Activated CD4-positive, alpha-beta T cell treated with anti-CD3 and anti-CD28 coated beads, Interleukin-2, amount 50 U/mL, for 1 hour (primary cell): Measurements from ENCODE around the gene ACAP1.

Experiments
- DNase-seq: peaks from one replicate; pipeline ENCODE4 v3.0.0-alpha.2; 2020

The ACAP1 gene

GRCh38 chr17:7336240-7337175, at the start of gene ACAP1:
ACAP1 (plus strand) TSS chr17:7336529; CDS start chr17:7336735, 206 bp downstream.
- DNase-seq, result peak; percentile 86

GRCh38 chr17:7289256-7290032, 46.9 kb upstream of the ACAP1 start:
- DNase-seq, result no peak

DNA sequence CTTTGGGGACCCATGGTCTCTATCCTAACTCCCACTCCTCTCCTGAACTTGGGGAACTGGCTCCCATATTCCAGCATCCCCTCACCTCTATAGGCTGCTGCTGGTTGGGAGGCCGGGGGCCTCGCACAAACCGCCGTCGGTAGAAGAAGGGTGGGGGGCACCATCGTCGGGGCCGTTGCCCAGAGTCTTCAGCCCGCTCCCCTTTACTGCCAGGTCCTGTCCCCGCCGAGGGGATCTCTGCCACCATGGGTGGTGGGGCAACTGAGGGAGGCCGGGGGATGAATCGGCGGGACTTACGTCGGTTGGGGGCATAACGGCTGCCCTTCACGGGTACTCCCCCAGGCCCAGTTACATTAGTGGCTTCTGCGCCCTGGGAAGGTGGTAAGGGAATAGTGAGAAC, 46.2 kb upstream of the ACAP1 start:
- DNase-seq, result no peak

DNA sequence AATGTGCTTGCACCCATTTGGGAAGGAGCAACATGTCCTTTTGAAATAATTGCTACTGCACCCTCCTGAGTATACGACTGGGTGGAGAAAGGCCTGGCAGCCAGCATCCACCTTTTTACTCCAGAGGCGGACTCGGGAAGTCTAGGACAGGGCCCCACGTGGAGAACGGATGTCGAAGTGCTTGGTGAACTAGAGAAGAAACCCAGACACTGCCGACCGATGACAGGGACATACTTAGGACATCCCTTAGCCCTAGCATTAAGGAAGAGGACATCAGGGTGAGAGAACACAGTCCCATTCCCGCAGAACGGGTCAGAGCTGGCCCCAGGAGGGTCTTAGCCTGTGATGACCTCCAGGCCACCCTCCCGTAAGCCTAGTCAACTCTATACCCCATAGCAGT, 45.6 kb upstream of the ACAP1 start:
- no peak for DNase-seq

DNA sequence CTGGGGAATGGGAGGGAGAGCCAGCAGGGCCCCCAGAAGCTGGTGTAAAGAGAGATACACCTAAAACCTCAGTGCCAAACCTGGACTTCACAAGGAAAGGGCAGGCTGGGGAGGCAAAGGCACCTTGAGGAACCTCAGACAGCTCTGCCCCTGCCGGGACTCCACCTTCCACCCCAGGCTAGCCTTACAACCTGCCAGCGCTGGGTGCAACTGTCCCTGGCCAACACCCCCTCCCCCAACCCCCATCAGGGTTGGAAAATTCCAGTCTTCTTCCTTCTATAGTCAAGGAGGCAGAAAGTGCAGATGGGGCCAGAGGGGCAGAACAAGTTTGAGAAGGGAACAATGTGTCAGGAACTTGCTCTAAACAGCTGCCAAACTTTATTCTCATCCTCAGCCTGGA, 44.1 kb upstream of the ACAP1 start:
- no peak for DNase-seq

GRCh38 chr17:7292729-7293128, 43.6 kb upstream of the ACAP1 start:
- no peak for DNase-seq

GRCh38 chr17:7293159-7293558, 43.2 kb upstream of the ACAP1 start:
- no peak for DNase-seq

DNA sequence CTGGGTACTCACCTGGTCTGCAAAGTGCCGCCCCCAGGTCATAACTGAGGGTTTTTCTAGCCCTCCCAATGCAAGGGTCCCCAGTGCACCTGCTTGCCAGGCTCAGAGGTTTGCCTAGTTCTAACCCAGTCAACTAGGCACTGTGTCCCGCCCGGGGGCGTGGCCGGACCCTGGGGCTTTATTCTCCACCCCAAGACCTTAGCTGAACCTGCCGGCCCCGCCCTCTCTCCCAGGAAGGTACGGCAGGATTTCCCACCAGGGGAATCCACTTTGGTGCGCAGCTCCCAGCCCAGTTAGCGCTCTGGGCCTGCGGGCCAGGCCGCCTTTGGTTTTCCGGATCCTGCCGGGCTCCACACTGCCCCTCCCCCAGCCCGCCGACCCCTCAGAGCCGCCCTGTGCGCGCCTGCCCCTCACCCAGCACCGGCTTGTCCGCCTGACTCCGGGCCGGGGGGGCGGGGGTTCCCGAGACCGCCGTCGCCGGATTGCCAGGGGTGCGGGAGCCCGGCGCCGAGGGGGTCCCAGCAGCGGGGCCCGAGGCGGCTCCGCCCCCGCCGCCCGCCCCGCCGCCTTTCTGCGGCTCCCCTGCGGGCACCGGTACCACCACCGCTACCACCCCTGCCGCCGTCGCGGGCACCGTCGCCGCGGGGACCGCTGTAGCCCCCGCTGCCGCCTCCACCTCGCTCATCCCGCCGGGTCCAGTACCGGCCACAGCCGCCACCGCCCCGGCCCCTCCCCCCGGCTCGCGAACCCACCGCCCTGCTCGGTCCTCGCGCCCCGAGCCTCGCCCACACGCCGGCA, 42.3 kb upstream of the ACAP1 start:
- no peak for DNase-seq

- DNase-seq, result peak; percentile 68
Observed at GRCh38 chr17:7294614-7295153, 41.6 kb upstream of the ACAP1 start, which contains the start of gene YBX2. YBX2 (minus strand) TSS chr17:7294639; CDS start chr17:7294500, 139 bp downstream.

GRCh38 chr17:7295230-7296180, 40.8 kb upstream of the ACAP1 start:
- DNase-seq, result no peak

DNA sequence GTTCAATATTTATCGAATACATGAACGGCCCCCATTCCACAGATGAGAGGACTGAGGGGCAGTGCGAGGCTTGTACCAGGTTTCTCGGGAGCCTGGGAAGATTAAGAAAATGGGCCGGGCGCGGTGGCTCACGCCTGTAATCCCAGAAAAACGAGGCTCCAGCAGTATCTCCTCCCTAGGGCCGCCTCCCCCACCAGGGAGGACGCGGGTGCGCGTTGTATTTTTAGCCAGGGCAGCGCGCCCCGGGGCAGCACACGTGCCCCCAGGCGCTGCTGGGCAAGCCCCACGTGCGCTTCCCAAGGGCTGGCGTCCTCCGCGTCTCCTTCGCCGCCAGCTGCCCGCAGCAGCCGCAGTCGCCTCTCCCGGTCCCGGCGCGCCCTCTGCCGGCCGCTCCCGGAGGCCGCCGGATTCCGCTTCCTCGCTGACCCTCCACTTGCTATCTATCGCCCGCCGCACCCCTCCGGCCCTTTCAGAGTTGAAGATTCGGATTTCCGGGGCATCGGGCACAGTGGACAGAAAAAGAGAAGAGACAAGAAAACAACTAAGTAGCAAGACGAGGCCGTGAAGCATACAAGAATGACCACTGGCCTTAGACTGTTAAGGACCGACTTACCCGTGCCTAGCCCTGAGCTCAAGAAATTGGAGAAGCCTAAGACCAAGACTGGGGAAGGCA, 40.0 kb upstream of the ACAP1 start:
- DNase-seq, result peak; percentile 48

DNA sequence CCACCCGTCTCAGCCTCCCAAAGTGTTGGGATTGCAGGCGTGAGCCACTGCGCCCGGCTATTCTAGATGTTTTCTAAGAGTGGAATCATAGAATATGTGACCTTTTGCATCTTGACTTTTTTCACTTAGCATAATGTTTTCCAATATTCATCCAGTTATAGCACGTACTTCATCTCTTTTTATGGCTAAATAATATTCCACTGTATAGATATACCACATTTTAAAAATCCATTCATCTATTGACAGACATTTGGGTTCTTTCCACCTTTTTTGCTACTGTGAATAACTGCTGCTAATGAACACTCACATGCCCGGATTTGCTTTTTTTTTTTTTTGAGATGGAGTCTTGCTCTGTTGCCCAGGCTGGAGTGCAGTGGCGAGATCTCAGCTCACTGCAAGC, 32.1 kb upstream of the ACAP1 start:
- DNase-seq, result no peak

DNA sequence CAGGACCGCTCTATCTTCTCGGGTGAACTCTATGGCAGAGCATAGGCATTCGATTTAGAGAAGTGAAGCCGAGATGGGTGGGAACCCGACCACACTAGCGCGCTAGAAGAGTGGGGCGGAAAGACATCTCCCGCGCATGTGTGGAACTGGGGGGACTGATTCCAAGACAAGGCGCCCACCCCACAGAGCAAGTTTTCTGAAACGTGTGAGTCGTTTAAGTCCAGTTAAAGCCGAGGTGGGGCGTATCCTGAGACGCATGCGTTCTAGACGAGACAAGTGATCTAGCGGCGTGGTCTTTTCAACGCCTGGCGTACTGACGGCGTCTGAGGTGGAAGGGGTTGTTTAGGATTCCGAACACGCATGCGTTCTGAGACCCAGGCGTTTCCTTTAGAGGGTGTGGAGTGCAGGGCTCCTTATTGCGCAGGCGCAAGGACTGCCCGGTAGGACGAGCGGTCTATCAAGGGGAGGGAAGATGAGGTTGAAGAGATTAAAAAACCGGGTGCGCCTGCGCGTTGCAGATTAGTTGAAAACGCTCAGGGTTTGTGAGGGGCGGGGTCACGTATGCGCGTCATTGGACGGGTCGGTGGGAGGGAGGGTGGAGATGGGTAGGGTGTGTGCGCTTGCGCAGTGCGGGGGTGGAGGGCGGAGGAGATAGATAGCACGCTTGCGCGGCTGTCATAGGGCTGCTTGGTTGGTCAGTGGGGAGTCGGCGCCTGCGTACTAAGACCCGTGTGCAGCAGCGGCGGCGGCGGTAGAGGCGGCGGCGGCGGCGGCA, 29.2 kb upstream of the ACAP1 start, which contains the start of gene EIF5A:
Gene EIF5A, plus strand, starts transcription at position 718 of the 775 bp plus-strand sequence. CDS start 2,008 bp downstream, outside the sequence.
- DNase-seq, result peak; percentile 100

- DNase-seq, result peak; percentile 59
Observed at GRCh38 chr17:7307686-7308624, 28.4 kb upstream of the ACAP1 start.

DNA sequence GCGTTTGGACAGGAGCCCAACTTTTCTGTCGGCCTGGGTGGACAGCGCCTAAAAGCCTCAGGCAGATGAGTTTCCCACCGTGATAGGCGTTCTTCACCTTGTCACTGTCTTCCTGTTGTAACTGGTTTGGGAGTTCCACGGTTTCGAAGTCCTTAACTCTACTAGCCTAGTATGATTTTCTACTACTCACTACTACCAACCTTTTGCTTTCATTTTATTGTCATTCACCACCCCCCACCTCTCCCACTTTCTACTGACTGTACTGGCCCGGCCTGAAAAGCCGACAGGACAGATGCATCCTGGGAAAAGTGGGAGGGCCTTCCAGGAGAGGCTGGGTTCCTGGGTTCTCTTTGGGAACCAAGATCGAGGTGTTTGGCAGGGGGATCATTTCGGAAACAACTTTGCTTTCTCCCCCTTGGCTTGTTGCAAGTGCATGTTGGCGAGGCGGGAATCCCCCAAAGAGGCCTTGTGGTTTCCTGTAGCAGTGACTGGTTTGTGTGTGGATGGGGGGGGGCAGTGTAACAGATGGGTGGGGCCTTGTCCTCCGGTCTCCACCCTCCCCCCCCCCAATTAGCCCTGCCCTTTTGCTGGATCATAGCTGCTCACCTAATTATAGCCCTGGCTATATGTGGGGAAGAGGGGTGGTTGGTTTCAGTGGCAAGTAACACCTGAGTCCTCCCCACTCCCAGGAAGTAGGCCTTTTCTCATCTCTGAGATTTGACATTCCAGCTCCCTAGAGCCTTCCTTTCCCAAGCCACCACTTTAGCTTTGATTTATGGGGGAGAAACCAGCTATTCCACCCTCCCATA, 27.5 kb upstream of the ACAP1 start:
- DNase-seq, result peak; percentile 84

DNA sequence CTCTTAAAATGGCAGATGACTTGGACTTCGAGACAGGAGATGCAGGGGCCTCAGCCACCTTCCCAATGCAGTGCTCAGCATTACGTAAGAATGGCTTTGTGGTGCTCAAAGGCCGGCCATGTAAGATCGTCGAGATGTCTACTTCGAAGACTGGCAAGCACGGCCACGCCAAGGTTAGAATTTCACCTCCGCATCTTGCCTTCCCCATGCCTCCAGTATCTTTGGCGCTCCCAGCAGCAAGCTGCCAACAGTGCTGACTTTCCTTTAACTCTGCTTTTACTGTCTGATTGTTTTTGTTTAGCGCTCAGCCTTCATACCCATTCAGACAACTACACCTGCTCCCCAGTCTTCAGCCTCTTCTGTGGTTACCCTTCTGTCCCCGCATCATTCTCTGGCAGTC, 26.7 kb upstream of the ACAP1 start:
- no peak for DNase-seq

GRCh38 chr17:7311110-7311705, 25.1 kb upstream of the ACAP1 start:
- DNase-seq, result no peak
